Right cardiac atrium (tissue), 5 donors: ENCODE measurements around the gene ABR. TPM values are rescaled to one million over a fixed set of nuclear protein-coding genes. Genes with fewer than 3 reads are reported as not detected.
"Not testable (repeated sequence)": the region's sequence is repeated elsewhere in the genome, so short reads cannot be mapped to it uniquely, and the experiment has no call there.

Source experiments
- ATAC-seq, 2 donors: fragments of 200-7000 bp; cut with Tn5 transposase; one replicate each; pipeline versions ENCODE4 v1.8.0 to v1.9.1; 2020; ENCODE audit warnings: moderate library complexity in 2 of 2, mild to moderate bottlenecking in 1 of 2
- DNase-seq, 3 donors: peaks; one replicate each; pipeline ENCODE4 v3.0.0-alpha.2; 2020
- H3K27ac ChIP-seq: one replicate; pipeline ENCODE4 v1.5.1; 2013; ENCODE audit warnings: mild to moderate bottlenecking, low read length, control low read depth, moderate library complexity
- H3K27me3 ChIP-seq: one replicate; pipeline ENCODE4 v1.6.1; 2013; ENCODE audit not compliant: control insufficient read depth, insufficient read depth
- H3K4me1 ChIP-seq: one replicate; pipeline ENCODE4 v1.6.1; 2013; ENCODE audit warnings: low read length; ENCODE audit not compliant: control insufficient read depth, insufficient read depth
- H3K4me3 ChIP-seq: one replicate; pipeline ENCODE4 v1.5.1; 2013; ENCODE audit warnings: low read length, control low read depth
- H3K9me3 ChIP-seq: one replicate; pipeline ENCODE4 v1.6.1; 2013; ENCODE audit warnings: low read length; ENCODE audit not compliant: control insufficient read depth
- WGBS: extraction: QIAGEN DNeasy Blood & Tissue Kit; methylation state at CpG from one replicate; pipeline ENCODE4 v1.1.7; 2013; 5-methylcytosine and 5-hydroxymethylcytosine counted together
- intact Hi-C, 4 donors: fragments of 100-400 bp; cut with DNase I; formaldehyde crosslinking; loops; one replicate each; pipeline versions ENCODE4 v1.11.0 to v1.14.0; 2022 to 2023
- polyA plus RNA-seq: library from polyadenylated mRNA; stranded (reverse); fragments of 200-250 nt; gene quantifications from one replicate; pipeline ENCODE4 v1.2.3, GENCODE V29; 2013
- total RNA-seq, 4 donors: library from RNA; stranded (reverse); fragmentation: NEBNext Ultra II Directional; extraction: Animal tissue kit (Norgen Biotek cat#: 25700); gene quantifications; one replicate each; pipeline ENCODE4 v1.2.1, GENCODE V29; 2021
- donor health status: healthy with polysubstance abuse.
- donor health status: DM: no; HTN: yes; CAD: no.
- donor health status: DM: no; HTN: no; CAD: no.
- donor health status: DM: no; HTN: yes; CAD: no; lungs with severe emphysema.
- donor health status: DM: yes; HTN: yes; CAD: no.

ABR gene
- total and polyA plus RNA-seq, 5 donors: 77.4 to 164 (median 145) TPM

DNA sequence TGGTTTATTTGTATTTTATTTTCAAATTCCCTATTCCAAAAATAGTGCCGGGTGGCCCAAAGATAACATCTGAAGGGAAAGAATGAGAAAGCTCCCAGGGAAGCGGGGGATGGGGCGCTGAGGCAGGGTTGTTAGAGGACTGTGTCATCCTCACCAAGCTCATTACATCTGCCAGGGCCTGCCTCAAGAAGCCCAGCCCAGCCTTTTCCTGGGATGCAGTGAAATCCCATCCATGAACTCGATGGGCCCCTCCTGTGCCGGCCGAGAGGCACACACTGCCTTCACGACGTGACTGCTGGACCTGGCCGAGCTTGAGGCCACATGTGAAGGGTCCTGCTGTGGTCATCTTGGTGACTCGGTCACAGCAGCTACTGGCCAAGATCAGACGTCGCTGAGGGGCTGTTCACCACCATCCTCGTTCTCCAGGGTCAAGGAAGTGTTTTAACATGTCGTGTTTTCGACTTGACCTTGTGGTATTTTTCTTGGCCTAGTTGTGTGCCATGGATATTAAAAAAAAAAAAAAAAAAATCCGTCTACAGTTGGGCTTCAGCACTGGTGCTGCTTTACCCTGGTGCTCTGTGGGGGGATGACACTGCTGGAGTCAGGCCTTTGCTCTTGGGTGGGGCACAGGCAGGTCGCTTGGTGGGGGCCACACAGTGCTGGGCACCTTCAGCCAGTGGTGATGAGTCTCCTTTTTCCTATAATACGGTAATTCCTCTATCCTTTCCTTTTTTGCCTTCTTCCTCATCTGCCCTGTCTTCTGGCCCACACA lies 178.0 kb downstream of the ABR start:
- DNase-seq (peak; percentile 52 to 72 (median 71)), ATAC-seq (peak; percentile 1 to 9)
- intact Hi-C loops: loop anchor here in 3 of 4 donors (5.0 to 10.0 kb wide), 2 partner anchors 53 to 55 kb away; no protein-coding TSS in a partner anchor
- H3K9me3 ChIP-seq: no peaks in the 10 kb centered on the region
- peaks cover 32% of the 10 kb centered on the region for H3K4me1 ChIP-seq
- H3K27me3 ChIP-seq: no peaks in the 10 kb centered on the region
- WGBS: 48% methylated on average over 18 of the region's 18 CpGs
- H3K27ac ChIP-seq: peak overlapping the region; percentile 84
- no peak overlapping the region for H3K4me3 ChIP-seq

DNA sequence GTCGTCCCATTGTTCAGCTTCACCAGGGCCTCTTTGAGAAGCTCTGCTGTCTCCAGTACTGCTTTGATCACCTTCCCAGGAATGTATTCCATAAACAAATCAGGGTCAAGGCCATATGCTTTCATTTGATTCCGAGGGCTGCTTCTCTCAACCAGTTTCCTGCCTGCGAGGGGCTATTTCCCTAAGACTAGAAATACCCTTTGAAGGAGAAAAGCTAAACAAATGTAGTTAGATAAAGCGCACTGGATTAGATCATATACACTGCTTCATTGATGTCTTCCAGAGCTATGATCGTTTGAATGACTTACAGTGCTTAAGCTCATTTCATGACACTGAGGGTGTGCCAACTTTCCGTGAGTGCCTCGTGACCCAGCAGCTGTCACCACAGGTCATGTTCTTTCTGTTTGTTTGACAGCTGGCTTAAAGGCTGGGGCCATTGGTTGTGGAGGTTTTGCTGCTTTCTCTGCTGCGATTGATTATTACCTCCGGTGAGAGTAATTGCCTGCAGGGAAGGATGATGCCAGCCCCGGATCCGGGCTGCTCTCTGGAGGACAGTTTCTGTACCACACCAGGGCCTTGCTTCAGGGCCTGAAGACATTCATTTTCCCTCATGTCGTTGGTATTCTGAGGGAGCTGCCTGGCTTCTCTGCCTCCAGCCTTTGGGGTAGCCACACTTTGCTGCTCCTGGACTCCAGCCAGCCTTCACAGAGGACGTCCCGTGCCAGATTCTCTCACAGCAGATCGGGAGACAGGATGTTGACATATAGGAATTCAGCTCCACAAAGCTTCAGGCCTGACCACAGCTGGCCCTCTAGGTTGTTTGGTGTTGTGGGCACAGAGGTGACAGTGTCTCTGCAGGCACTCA lies 179.0 kb downstream of the ABR start:
- intact Hi-C loops: loop anchor here in 3 of 4 donors (5.0 to 10.0 kb wide), 2 partner anchors 54 to 56 kb away; no protein-coding TSS in a partner anchor
- DNase-seq (peak in 2 of 3 donors; percentile 72 to 79), ATAC-seq (no peak)
- WGBS: 39% methylated on average over 15 of the region's 15 CpGs
- Histone ChIP-seq H3K27me3 (no peaks in the 10 kb centered on the region), H3K27ac (peak overlapping the region; percentile 83), H3K4me1 (peaks cover 28% of the 10 kb centered on the region), H3K4me3 (no peak overlapping the region), H3K9me3 (no peaks in the 10 kb centered on the region)

DNA sequence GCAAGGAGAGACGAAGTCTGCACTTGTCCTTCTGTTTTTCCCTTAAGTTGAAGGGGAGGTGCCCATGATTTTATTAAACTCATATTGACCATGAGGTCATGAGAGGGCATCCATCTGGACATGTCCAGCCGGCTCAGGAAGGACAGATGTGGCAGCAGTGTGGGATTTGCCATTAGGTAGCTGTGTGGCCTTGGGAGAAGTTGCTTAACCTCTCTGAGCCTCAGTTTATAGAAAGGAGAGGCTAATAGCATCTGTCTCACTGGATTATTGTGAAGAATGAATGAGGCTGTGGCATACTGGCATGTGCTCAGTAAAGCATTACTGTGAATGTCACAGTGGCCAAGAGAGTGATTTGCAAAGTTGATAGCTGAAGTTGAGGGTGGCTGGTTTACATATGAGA lies 181.7 kb downstream of the ABR start:
- Histone ChIP-seq H3K4me1 (peaks cover 19% of the 10 kb centered on the region), H3K9me3 (no peaks in the 10 kb centered on the region), H3K27me3 (no peaks in the 10 kb centered on the region), H3K27ac (no peak overlapping the region), H3K4me3 (peak overlapping the region; percentile 97)
- ATAC-seq: no peak
- 48% methylated on average over 2 of the region's 2 CpGs for WGBS
- intact Hi-C loops: loop anchor here in 2 of 4 donors (5.0 kb wide), 2 partner anchors 49 to 216 kb away; partner anchors contain the start of genes GLOD4 (in 1 of the 2) and MRM3 (in 1 of the 2)
- no peak for DNase-seq

DNA sequence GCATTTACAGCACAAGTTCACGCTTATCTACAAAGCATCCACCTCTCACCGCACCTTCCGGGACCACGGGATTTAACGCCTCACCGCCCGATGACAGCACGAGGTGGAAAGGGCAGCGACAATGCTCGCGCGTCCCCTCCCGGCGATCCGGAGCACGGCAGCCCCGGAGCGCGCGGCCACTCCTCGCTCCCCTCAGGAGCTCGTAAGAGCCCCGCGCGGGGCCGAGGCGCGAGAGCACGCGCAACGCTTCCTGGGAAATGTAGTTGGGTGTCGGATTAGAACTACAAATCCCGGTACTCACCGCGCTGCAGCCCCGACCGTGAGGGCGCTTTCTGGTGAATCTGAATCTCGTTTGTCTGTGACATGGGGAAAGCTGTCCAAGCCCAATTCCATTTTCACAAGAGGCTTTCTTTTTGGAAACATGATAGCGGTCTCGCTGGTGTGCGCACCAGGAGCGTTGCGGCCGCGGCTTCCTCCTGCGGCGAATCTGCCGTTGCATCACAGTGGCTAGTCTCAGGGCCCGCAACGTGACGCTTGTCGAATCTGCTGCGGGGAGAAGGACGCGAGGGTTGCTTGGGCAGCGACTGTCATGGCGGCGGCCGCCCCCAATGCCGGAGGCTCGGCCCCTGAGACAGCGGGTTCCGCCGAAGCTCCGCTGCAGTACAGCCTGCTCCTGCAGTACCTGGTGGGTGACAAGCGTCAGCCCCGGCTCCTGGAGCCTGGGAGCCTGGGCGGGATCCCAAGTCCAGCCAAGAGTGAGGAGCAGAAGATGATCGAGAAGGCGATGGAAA lies 183.0 kb downstream of the ABR start, which contains the start of gene TIMM22:
Gene TIMM22 (plus strand): TSS at position 576 of the 791 bp plus-strand sequence. CDS start 14 bp downstream, at position 590.
- H3K9me3 ChIP-seq: no peaks in the 10 kb centered on the region
- under 1% methylated on average over 71 of the region's 71 CpGs for WGBS
- no peaks in the 10 kb centered on the region for H3K27me3 ChIP-seq
- DNase-seq (peak; percentile 94 to 97 (median 96)), ATAC-seq (peak; percentile 97)
- H3K4me3 ChIP-seq: peak within 1 kb of the TSS; percentile 97
- intact Hi-C loops: loop anchor here in 2 of 4 donors (5.0 kb wide), 2 partner anchors 51 to 214 kb away; partner anchors contain the start of genes GLOD4 (in 1 of the 2) and MRM3 (in 1 of the 2)
- H3K4me1 ChIP-seq: peaks cover 8% of the 10 kb centered on the region
- H3K27ac ChIP-seq: peak within 1 kb of the TSS; percentile 89

DNA sequence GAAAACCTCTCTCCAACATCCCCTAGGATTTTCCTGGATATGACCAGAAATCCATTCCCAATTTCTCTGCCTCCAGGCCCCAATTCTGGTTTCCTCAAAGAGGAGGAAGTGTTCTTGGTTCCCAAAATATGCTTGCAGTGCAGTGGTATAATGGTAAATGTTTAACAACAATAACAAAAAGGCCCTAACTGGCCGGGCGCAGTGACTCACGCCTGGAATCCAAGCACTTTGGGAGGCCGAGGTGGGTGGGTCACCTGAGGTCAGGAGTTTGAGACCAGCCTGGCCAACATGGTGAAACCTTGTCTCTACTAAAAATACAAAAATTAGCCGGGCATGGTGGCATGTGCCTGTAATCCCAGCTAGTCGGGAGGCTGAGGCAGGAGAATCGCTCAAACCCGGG lies 184.5 kb downstream of the ABR start:
- H3K4me1 ChIP-seq, H3K27me3 ChIP-seq, H3K9me3 ChIP-seq, H3K4me3 ChIP-seq, ATAC-seq, H3K27ac ChIP-seq: not testable (repeated sequence)
- 91% methylated on average over 8 of the region's 8 CpGs for WGBS
- intact Hi-C loops: loop anchor here in 2 of 4 donors (5.0 kb wide), 2 partner anchors 52 to 213 kb away; partner anchors contain the start of genes GLOD4 (in 1 of the 2) and MRM3 (in 1 of the 2)
- DNase-seq: peak in 1 of 3 donors; percentile 51

DNA sequence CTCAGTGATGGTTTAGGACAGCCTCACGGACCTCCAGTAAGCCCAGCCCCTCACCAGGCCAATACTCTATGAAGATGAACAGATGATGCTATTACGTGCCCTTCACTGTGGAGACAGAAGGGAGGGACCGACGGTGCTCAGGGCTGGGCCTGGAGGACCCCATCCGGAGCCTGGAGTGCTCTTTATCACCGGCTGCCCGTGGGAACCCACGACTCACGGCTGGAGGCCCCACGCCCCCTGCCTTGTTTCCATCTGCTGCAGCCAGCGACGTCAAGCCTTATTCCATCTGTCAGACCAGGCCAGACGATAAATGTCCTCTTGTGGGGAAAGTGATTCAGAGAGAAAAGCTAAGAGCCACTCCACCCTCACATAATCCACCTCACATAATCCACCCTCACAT lies 186.8 kb downstream of the ABR start:
- no peak for ATAC-seq
- DNase-seq: no peak
- no peaks in the 10 kb centered on the region for H3K9me3 ChIP-seq
- no peak overlapping the region for H3K27ac ChIP-seq
- H3K4me3 ChIP-seq: no peak overlapping the region
- H3K4me1 ChIP-seq: no peaks in the 10 kb centered on the region
- WGBS: 52% methylated on average over 13 of the region's 13 CpGs
- intact Hi-C loops: no loop called here
- H3K27me3 ChIP-seq: no peaks in the 10 kb centered on the region

DNA sequence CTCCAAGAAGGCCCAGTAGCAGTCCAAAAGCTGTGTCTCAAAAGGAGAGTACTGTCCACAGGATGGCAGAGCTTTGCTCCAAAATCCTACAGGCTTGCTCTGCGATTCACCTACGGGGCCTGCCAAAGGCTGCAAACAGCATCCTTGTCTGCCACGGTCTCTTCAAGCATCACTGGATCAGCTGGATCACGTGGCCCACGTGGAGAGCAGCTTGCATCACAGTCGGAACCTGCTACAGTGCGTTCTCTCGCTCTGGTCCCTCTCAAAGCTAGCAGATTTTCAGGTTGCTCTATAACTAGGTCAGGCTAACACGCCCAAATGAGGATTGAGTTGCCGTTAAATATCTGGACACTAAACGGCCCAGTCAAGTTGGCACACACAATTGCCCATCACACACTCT lies 191.2 kb downstream of the ABR start:
- Histone ChIP-seq H3K4me1 (no peaks in the 10 kb centered on the region), H3K27ac (no peak overlapping the region), H3K4me3 (no peak overlapping the region), H3K9me3 (no peaks in the 10 kb centered on the region), H3K27me3 (no peaks in the 10 kb centered on the region)
- WGBS: 88% methylated on average over 11 of the region's 11 CpGs
- no peak for ATAC-seq
- intact Hi-C loops: no loop called here
- no peak for DNase-seq

DNA sequence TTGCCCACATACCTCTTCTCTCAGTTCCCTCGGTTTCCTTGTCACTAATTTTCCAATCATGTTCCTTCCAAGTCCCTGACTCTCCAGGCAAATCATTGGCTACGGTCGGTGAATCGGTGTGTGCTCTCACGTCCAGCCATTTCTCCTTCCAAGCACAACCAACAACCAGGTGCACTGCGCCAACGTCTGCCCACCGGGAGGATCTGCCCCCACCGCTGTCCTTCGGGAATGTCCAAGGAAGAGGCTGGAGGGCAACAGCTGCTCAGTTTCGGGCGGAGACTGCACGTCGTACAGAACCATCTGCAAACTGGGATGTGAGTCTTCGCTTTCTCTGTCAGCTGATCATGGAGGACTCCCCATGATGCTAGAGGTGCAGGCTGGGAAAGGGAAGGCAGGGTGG lies 191.8 kb downstream of the ABR start:
- WGBS: 94% methylated on average over 15 of the region's 15 CpGs
- H3K27me3 ChIP-seq: no peaks in the 10 kb centered on the region
- no peak overlapping the region for H3K4me3 ChIP-seq
- no peaks in the 10 kb centered on the region for H3K4me1 ChIP-seq
- intact Hi-C loops: no loop called here
- no peaks in the 10 kb centered on the region for H3K9me3 ChIP-seq
- H3K27ac ChIP-seq: no peak overlapping the region
- ATAC-seq (no peak), DNase-seq (no peak)

DNA sequence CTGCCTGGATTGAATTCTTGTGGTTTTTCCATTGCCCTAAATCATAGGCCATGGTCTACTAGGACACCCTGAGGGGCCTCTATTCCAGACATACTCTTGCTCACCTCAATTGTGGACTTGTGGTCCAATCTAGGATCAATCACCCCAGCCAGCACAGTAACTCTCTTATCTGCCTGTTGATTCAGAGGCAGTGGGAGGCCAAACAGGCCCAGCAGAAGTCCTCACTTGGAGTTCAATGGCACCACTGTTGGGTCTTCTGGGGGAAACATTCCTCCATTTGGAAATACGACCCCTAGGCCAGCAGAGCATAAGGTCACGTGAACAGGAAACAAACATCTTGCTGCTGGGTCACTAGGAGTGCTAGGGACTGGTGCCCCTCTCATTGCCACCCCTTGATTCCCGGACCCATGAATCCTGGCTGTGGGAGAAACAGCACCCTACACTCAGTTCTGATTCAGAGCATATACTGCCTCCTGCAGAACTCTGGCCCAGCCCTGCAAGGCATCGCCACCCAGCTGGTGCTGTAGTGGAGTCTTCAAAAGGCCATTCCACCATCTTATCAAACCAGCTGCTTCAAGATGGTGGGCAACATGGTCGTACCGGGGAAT lies 193.4 kb downstream of the ABR start:
- Histone ChIP-seq H3K27ac (no peak overlapping the region), H3K4me3 (no peak overlapping the region), H3K4me1 (no peaks in the 10 kb centered on the region), H3K27me3 (no peaks in the 10 kb centered on the region), H3K9me3 (no peaks in the 10 kb centered on the region)
- 85% methylated on average over 6 of the region's 6 CpGs for WGBS
- ATAC-seq: no peak
- intact Hi-C loops: no loop called here
- DNase-seq: no peak

DNA sequence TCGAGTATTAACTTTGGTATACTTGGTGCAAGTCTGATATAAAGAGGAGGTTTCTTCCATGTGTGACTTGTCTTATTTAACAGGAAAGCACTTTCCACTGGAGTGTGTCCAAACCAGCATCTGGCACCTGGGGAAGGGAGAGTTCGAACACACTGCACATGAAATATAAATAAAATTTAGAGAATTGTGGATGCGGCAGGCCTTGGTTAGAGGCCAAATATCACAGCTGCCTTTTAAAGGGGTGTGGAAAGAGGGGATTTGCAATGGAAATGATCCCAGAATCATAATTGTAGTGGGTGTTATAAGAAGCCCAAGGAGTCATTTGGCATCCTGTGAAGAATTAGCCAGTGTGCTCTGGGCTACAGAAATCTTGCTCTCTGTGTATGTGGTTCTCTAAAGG lies 195.9 kb downstream of the ABR start:
- no peak for DNase-seq
- WGBS: 53% methylated on average over 3 of the region's 3 CpGs
- Histone ChIP-seq H3K4me3 (no peak overlapping the region), H3K27me3 (no peaks in the 10 kb centered on the region), H3K9me3 (no peaks in the 10 kb centered on the region), H3K4me1 (no peaks in the 10 kb centered on the region), H3K27ac (no peak overlapping the region)
- no peak for ATAC-seq
- intact Hi-C loops: loop anchor here in 1 of 4 donors (5.0 kb wide), 1 partner anchor 187 kb away; no protein-coding TSS in a partner anchor
